Liver (tissue), 9 donors: Measurements from ENCODE around the gene KCNJ15. TPM values are rescaled to one million over a fixed set of nuclear protein-coding genes. Genes with fewer than 3 reads are reported as not detected.

Experiments
- DNase-seq: peaks from one replicate; pipeline ENCODE4 v3.0.0-alpha.2; 2017; ENCODE audit warnings: low spot score
- H3K27ac ChIP-seq, 2 donors: one replicate each; pipeline ENCODE4 v1.7.0; 2013; ENCODE audit warnings: inconsistent platforms in 2 of 2, low read length in 2 of 2, control low read depth in 1 of 2, low read depth in 1 of 2, mild to moderate bottlenecking in 1 of 2
- H3K27me3 ChIP-seq, 4 donors: one replicate each; pipeline versions ENCODE4 v1.6.1 to v1.7.0; 2013; ENCODE audit warnings: low read length in 3 of 4, inconsistent platforms in 1 of 4, mild to moderate bottlenecking in 1 of 4, moderate library complexity in 1 of 4; ENCODE audit not compliant: control insufficient read depth in 4 of 4, insufficient read depth in 4 of 4
- H3K36me3 ChIP-seq, 4 donors: one replicate each; pipeline versions ENCODE4 v1.6.1 to v1.7.0; 2013; ENCODE audit warnings: low read length in 3 of 4, mild to moderate bottlenecking in 3 of 4, low read depth in 1 of 4, moderate library complexity in 1 of 4; ENCODE audit not compliant: control insufficient read depth in 4 of 4, insufficient read depth in 3 of 4
- H3K4me1 ChIP-seq, 4 donors: one replicate each; pipeline versions ENCODE4 v1.6.1 to v1.7.0; 2013; ENCODE audit warnings: low read length in 3 of 4, mild to moderate bottlenecking in 3 of 4, moderate library complexity in 1 of 4; ENCODE audit not compliant: control insufficient read depth in 4 of 4, insufficient read depth in 4 of 4
- H3K4me3 ChIP-seq, 3 donors: one replicate each; pipeline versions ENCODE4 v1.6.1 to v1.7.0; 2013; ENCODE audit warnings: low read length in 3 of 3, control low read depth in 1 of 3, low read depth in 1 of 3, mild to moderate bottlenecking in 1 of 3
- H3K9ac ChIP-seq, 2 donors: one replicate each; pipeline ENCODE4 v1.7.0; 2013; ENCODE audit warnings: low read length in 2 of 2, mild to moderate bottlenecking in 2 of 2, moderate library complexity in 2 of 2, control low read depth in 1 of 2, low read depth in 1 of 2
- H3K9me3 ChIP-seq, 4 donors: one replicate each; pipeline versions ENCODE4 v1.6.1 to v1.7.0; 2013; ENCODE audit warnings: low read length in 3 of 4; ENCODE audit not compliant: control insufficient read depth in 4 of 4
- CTCF ChIP-seq: fragments of 150-350 bp; IDR thresholded peaks from 2 replicates; pipeline ENCODE4 v1.5.1; 2017; ENCODE audit warnings: improper control_type of control experiment, low read depth, low read length; ENCODE audit not compliant: missing input control
- EGR1 ChIP-seq, 2 donors: IDR thresholded peaks; 2 replicates each; pipeline ENCODE4 v1.6.1; 2016 to 2018; ENCODE audit warnings: antibody characterized with exemption in 2 of 2, low read depth in 2 of 2
- FOXA1 ChIP-seq: IDR thresholded peaks from 2 replicates; pipeline ENCODE4 v1.6.1; 2016; ENCODE audit warnings: antibody characterized with exemption
- FOXA2 ChIP-seq: IDR thresholded peaks from 2 replicates; pipeline ENCODE4 v1.6.1; 2016; ENCODE audit warnings: antibody characterized with exemption
- GABPA ChIP-seq, 2 donors: IDR thresholded peaks in 1 of 2; conservative IDR thresholded peaks in 1 of 2; 2 replicates each; pipeline ENCODE4 v1.6.1; 2016; ENCODE audit warnings: antibody characterized with exemption in 2 of 2, mild to moderate bottlenecking in 1 of 2, moderate library complexity in 1 of 2
- HNF4G ChIP-seq: IDR thresholded peaks from 2 replicates; pipeline ENCODE4 v1.6.1; 2016; ENCODE audit warnings: antibody characterized with exemption
- JUND ChIP-seq, 2 donors: IDR thresholded peaks; 2 replicates each; pipeline ENCODE4 v1.6.1; 2016; ENCODE audit warnings: antibody characterized with exemption in 2 of 2
- MAX ChIP-seq: IDR thresholded peaks from 2 replicates; pipeline ENCODE4 v1.6.1; 2016; ENCODE audit warnings: antibody characterized with exemption
- NR2F2 ChIP-seq: IDR thresholded peaks from 2 replicates; pipeline ENCODE4 v1.6.1; 2016; ENCODE audit warnings: antibody characterized with exemption
- RAD21 ChIP-seq, 2 donors: IDR thresholded peaks; 2 replicates each; pipeline ENCODE4 v1.6.1; 2016; ENCODE audit warnings: antibody characterized with exemption in 2 of 2, mild to moderate bottlenecking in 2 of 2
- REST ChIP-seq: IDR thresholded peaks from 2 replicates; pipeline ENCODE4 v1.6.1; 2016; ENCODE audit warnings: antibody characterized with exemption, mild to moderate bottlenecking
- RXRA ChIP-seq, 2 donors: IDR thresholded peaks; 2 replicates each; pipeline ENCODE4 v1.6.1; 2017 to 2018; ENCODE audit warnings: antibody characterized with exemption in 2 of 2, mild to moderate bottlenecking in 1 of 2
- SP1 ChIP-seq: IDR thresholded peaks from 2 replicates; pipeline ENCODE4 v1.6.1; 2018; ENCODE audit warnings: antibody characterized with exemption, mild to moderate bottlenecking
- YY1 ChIP-seq: IDR thresholded peaks from 2 replicates; pipeline ENCODE4 v1.6.1; 2016; ENCODE audit warnings: antibody characterized with exemption, mild to moderate bottlenecking
- ZBTB33 ChIP-seq: IDR thresholded peaks from 2 replicates; pipeline ENCODE4 v1.6.1; 2016; ENCODE audit warnings: antibody characterized with exemption
- WGBS: extraction: QIAGEN DNeasy Blood & Tissue Kit; methylation state at CpG from one replicate; pipeline ENCODE4 v1.1.7; 2013; 5-methylcytosine and 5-hydroxymethylcytosine counted together
- polyA plus RNA-seq, 2 donors: library from polyadenylated mRNA; stranded (reverse) in 1 of 2; unstranded in 1 of 2; fragments of 200-250 nt in 1 of 2; fragments of >200 nt in 1 of 2; fragmentation: Nextera tagmentation in 1 of 2; extraction: Ambion mirVana in 1 of 2; gene quantifications; one replicate each; pipeline versions ENCODE4 v1.2.1 to v1.2.3, GENCODE V29; 2013 to 2015
- total RNA-seq, 2 donors: library from RNA; depleted of rRNA; stranded (reverse); fragments of >200 nt; gene quantifications; one replicate each; pipeline ENCODE4 v1.2.3, GENCODE V29; 2014
- donor health status: healthy.
- donor health status: healthy.
- donor health status: healthy.
- donor health status: healthy.
- donor health status: healthy.

KCNJ15 gene
- total and polyA plus RNA-seq, 4 donors, result 0.61 to 4.8 (median 2.2) TPM

- no peaks in the 10 kb centered on the region for H3K9me3 ChIP-seq
- WGBS, result 85% methylated on average over 14 of the region's 14 CpGs
- TF ChIP-seq RAD21 (IDR thresholded peaks at IDR 0.05), result no peak
- TF ChIP-seq EGR1 (IDR thresholded peaks at IDR 0.05; ENCODE audit: low read depth in 2 of 2), result no peak
- no peak for TF ChIP-seq YY1
- no peak for TF ChIP-seq MAX
- TF ChIP-seq GABPA (IDR thresholded peaks at IDR 0.05 in 1 of 2, conservative IDR thresholded peaks at IDR 0.05 in 1 of 2), result no peak
- TF ChIP-seq JUND (IDR thresholded peaks at IDR 0.05), result no peak
- no peak for TF ChIP-seq CTCF
- TF ChIP-seq HNF4G, result no peak
- no peak for TF ChIP-seq SP1
- no peak overlapping the region for H3K9ac ChIP-seq
- H3K27me3 ChIP-seq, result no peaks in the 10 kb centered on the region
- H3K36me3 ChIP-seq, result no peaks in the 10 kb centered on the region
- no peak for DNase-seq
- H3K4me3 ChIP-seq, result no peak overlapping the region
- H3K27ac ChIP-seq, result no peak overlapping the region
- peaks cover 4 to 27% (median 19%) of the 10 kb centered on the region in 4 donors for H3K4me1 ChIP-seq
These were observed 33.1 kb downstream of the KCNJ15 start for GRCh38 chr21:38289705-38290485.

GRCh38 chr21:38290809-38291208, 34.0 kb downstream of the KCNJ15 start:
- TF ChIP-seq RAD21 (IDR thresholded peaks at IDR 0.05) (no peak), NR2F2 (no peak), FOXA2 (no peak), REST (no peak), MAX (no peak), JUND (IDR thresholded peaks at IDR 0.05) (no peak), SP1 (no peak), FOXA1 (no peak), HNF4G (no peak), RXRA (IDR thresholded peaks at IDR 0.05) (no peak), ZBTB33 (no peak), YY1 (no peak), CTCF (no peak)
- no peaks in the 10 kb centered on the region for H3K27me3 ChIP-seq
- peaks cover 4 to 27% (median 19%) of the 10 kb centered on the region in 4 donors for H3K4me1 ChIP-seq
- H3K27ac ChIP-seq, result no peak overlapping the region
- H3K9me3 ChIP-seq, result no peaks in the 10 kb centered on the region
- H3K9ac ChIP-seq, result no peak overlapping the region
- no peak overlapping the region for H3K4me3 ChIP-seq
- H3K36me3 ChIP-seq, result no peaks in the 10 kb centered on the region
- 81% methylated on average over 3 of the region's 3 CpGs for WGBS
- no peak for DNase-seq
